GM10266 (cell line): ENCODE data around the gene HKDC1.

Experiments
- DNase-seq: peaks from one replicate; pipeline ENCODE4 v3.0.0; 2012; ENCODE audit errors: extremely low spot score
- CTCF ChIP-seq: IDR thresholded peaks from 2 replicates; pipeline ENCODE4 v1.5.1; 2012; ENCODE audit warnings: mild to moderate bottlenecking, low read depth; ENCODE audit not compliant: control insufficient read depth, insufficient read depth; ENCODE audit errors: missing control alignments

HKDC1 gene

GRCh38 chr10:69242040-69242851 lies 22.1 kb downstream of the HKDC1 start:
- DNase-seq = no peak
- TF ChIP-seq CTCF = no peak

- TF ChIP-seq CTCF = no peak
- no peak for DNase-seq
Observed at GRCh38 chr10:69242852-69243212, 22.7 kb downstream of the HKDC1 start.

- DNase-seq = no peak
- TF ChIP-seq CTCF = no peak
Observed at GRCh38 chr10:69243817-69244216, 23.7 kb downstream of the HKDC1 start.

- TF ChIP-seq CTCF = no peak
- no peak for DNase-seq
Observed at GRCh38 chr10:69246036-69246435, 25.9 kb downstream of the HKDC1 start.

DNA sequence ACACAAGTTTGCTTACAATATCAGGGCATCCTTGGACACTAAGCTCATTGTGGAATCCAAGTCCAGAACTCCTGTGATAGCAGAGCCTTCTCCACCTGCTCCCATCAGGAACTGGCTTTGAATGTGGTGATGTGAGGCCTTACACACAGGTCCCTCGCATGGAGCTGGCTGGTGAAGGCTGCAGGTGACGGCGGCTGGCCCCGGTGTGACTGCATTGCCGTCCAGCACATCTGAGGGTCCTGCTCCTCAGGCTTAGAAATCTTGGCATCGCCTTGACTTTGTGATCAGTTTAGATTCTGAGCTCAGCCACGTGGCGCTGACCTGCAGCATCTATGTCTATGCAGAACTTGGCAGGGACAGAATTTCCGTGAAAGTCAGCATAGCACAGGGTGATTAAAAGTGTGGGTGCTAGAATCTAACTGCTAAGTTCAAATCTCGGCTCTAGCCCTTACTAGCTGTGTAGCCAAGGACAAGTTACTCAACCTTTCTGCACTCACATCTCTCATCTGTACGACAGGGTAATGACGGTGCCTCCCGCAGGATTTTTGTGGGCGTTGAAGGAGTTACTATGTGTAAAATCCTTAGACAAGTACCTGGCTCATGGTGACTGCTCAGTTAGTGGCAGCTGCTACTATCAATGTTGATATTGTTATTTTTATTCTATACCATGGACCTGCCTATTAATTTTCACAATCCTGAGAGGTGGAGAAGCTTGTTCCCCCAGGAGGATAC lies 26.6 kb downstream of the HKDC1 start:
- DNase-seq = no peak
- no peak for TF ChIP-seq CTCF

GRCh38 chr10:69247313-69247710 lies 27.2 kb downstream of the HKDC1 start:
- no peak for TF ChIP-seq CTCF

More at GRCh38 chr10:69247313-69247710, 27.2 kb downstream of the HKDC1 start:
- no peak for DNase-seq
